8988T (cell line): ENCODE data around the gene INPP5A.

Source experiments
- DNase-seq: peaks from one replicate; pipeline ENCODE4 v3.0.0; 2011

Gene INPP5A

DNA sequence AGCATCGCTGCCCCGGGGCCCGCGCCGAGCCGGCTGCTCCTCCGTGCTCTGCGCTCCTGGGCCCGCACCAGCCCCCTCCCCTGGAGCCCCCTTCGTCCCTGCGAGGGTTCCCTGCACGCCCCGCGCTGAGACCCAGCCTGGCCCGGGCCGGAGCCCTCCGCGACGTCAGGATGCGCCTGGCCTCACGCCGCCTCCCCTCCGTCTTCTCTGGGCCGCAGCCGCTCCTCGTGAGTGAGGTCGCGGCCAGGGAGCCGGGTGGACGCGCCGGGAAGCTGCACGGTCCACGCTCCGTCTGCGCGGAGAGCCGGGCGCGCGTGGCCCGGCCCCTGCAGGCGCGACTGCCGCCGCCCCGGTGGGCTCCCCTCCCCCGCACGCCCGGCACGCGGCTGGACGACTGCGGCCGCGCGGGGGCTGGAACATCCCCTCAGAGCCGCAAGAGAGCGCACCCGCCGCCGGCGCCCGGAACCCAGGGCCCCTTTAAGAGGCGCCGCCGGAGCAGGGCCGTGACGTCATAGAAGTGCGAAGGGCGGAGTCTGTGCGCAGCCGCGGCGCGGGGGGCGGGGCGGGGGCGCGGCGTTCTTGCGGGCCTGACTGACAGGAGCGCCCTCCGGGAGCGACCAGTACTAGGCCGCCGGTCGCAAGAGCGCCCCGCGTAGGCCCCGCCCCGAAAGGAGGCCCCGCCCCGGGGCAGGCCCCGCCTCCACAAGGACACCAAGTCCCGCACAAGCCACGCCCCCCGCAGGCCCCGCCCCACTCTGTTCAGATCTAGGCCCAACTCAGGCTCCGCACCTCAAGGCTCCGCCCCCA lies 507 bp upstream of the INPP5A start:
- no peak for DNase-seq

DNA sequence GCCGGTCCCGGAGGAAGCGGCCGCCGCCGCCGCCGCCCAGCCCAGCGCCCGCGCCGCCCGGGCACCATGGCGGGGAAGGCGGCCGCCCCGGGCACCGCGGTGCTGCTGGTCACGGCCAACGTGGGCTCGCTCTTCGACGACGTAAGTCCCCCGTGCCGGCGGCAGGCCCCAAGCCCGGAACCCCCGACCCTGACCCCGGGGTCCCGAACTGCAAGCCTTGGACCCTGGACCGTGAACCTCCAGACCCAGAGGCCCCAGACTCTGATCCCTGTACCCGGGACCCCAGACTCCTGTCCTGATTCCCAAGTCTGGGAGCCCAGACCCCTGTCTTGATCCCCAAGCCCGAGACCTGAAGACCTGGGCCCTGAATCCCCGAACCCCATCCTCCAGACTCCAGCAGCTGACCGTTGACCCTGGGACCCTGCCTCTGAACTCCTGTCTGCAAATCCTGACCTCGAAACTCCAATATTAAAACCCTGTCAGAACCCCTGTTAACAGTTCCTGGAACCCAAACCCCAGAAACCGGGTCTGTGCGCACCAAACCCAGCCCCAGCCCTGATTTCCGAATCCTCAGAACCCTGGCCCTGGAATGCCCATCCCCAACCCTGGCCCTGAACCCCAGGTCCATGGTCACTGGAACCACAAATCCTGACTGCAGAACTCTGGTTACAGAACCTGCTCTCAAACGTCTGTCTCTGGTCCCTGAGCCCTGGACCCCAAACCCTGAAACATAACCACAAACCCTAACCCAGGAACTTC lies 623 bp downstream of the INPP5A start:
- DNase-seq, result no peak

DNA sequence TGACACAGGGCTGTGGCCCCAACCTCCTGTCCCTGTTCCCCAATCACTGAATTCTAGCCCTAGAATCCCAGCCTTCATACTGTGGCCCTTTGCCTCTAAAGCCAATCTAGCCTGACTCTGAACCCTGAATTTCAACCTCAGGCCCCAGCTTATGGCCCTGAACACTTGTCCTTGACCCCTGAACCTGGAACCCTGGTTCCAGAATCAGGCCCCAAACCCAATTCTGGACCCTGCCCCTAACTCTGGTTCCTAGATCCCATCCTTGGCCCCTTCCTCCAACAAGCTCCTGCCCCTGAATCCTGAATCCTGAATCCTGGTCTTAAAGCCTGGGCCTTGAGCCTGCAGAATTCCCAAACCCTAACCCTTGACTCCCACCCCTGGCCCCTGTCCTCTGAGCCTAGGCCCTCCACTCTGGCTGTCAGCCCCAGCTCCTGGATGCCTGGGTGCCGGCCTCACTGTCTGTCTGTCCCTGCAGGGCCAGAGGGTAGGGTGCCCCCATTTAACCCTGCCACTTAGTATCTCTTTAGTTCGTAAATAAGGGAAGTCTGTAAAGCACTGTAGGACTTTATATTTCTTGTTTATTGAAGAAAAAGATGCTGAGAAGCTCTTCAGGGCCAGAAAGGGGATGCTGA lies 1.3 kb downstream of the INPP5A start:
- no peak for DNase-seq

DNA sequence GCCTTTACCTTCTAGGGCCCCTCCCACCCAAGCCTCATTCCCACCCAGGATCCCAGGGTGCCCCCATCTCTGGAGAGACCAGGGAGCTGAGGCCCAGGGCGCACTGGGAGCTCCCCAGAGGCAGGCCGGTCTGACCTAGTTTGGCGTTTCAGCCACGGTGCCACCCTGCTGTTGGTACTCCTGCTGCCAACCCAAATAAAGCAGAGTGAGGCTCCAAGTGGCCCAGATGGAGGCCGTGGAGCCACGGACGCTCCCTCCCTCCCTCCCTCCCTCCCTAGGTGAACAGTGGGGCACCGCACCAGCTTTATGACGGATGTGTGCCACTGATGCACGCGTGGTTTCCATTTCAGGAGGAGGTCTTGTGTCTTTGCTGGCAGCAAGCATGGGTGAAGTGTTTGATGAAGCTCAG lies 1.8 kb downstream of the INPP5A start:
- DNase-seq, result no peak

DNA sequence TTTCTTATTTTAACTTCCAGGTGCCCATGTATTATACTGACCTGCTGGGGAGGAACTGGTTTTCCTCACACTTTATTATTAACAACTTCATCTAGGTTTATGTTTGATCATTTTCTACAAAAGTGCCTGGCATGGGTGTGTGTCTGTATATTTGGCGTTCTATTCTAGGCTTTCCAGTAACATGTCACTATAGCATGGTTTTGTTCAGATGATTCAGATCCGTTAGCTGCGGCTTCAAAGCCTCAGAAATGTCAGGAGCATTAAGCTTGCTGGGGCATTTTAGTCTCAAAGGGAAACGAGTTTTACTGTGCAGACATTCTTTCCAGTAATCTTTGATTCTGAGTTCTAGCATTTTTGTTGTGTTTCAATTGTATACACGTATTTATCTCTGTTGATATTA lies 2.3 kb downstream of the INPP5A start:
- no peak for DNase-seq

DNA sequence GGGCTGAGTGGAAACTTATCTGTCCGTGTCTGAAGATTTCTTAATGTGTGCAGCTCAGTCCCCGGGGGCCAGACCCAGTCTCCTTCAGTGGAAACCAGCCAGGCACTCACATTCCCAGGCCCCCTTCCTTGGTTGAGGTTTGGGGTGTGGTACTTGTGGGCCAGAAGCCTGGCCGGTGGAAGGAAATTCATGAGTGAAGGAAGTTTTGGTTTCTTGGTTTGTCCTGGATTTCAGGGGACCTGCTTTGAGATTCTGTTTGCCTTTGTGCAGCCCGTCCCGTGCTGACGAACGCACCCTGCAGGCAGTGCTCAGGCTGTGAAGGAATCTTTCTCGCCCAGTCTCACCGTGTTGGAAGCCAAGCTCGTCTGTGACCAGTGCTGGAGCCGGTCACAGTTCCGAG lies 2.9 kb downstream of the INPP5A start:
- DNase-seq, result no peak

DNA sequence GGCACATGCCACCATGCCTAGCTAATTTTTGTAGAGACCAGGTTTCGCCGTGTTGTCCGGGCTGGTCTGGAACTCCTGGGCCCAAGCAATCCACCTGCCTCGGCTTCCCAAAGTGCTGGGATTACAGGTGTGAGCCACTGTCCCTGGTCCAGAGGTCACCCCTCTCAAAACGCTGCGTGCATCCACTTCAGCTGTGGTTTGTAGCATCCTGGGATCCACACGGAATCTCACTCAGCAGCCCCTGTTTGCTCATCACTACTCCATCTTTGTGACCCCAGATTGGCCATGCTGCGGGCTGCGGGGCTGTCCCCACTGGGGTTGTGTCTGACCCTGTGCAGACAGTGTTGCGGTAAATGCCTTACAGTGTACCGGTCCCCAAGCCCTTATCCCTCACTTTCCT lies 3.5 kb downstream of the INPP5A start:
- no peak for DNase-seq

DNA sequence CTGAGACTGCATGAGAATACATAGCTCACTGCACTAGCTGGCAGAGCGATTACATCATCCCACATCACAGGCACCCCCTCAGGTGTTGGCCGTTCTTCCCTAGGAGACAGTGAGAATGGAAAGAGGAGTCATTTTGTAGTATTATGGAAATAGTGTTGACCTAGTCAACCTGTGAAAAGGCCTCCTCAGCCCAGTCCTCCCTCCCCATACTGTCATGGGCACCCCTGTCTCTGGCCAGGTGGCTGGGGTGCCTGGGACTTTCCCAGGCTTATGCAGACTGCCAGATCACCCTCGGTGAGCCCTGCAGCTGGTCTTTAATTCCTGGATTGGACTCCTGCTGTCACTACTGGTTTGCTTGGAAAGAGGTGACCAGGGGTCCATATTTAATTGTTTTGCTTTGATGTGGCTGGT lies 4.0 kb downstream of the INPP5A start:
- DNase-seq, result no peak

DNA sequence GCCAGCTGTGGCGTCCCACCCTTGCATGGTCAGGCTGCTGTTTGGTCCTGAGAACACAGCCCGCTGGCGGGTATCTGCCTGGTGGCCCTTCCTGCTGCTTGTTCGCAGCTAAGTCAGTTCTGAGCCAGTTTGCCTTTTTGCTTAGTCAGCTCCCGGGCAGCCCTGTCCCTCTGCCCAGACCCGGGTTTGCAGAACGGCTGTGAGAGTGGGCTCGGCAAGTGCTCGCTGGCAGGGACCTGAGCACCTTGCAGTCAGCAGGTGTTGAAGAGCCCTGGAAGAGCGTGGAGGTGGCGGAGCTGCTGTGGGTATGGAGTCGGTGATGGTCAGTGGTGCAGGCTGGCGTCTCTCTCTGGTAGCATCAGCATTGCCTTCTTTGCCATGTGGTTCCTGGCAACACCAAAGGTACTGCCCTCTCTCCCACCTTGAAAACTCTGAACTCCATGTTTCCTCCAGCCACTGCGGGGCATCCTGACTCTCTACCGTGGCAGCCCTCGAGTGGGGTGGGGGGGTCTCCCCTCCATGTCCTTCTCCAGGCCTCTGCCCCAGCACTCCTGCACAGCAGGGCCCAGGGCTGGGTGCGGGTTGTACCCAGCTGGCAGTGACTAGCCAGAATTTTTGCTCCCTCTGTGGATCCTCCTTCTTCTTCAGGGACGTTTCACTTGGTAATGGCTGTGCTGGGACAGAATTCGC lies 4.6 kb downstream of the INPP5A start:
- no peak for DNase-seq

DNA sequence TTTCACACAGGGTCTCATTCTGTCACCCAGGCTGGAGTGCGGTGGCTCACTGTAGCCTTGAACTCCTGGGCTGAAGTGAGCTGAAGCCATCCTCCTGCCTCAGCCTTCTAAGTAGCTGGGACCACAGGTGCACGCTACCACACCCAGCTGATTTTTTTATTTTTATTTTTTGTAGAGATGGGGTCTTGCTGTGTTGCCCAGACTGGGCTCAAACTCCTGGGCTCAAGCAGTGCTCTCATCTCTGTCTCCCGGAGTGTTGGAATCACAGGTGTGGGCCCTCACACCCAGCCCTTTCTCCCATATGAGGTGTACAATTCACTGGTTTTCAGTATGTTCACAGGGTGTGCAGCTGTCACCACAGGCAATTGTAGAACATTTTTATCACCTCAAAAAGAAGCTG lies 5.2 kb downstream of the INPP5A start:
- DNase-seq, result no peak

DNA sequence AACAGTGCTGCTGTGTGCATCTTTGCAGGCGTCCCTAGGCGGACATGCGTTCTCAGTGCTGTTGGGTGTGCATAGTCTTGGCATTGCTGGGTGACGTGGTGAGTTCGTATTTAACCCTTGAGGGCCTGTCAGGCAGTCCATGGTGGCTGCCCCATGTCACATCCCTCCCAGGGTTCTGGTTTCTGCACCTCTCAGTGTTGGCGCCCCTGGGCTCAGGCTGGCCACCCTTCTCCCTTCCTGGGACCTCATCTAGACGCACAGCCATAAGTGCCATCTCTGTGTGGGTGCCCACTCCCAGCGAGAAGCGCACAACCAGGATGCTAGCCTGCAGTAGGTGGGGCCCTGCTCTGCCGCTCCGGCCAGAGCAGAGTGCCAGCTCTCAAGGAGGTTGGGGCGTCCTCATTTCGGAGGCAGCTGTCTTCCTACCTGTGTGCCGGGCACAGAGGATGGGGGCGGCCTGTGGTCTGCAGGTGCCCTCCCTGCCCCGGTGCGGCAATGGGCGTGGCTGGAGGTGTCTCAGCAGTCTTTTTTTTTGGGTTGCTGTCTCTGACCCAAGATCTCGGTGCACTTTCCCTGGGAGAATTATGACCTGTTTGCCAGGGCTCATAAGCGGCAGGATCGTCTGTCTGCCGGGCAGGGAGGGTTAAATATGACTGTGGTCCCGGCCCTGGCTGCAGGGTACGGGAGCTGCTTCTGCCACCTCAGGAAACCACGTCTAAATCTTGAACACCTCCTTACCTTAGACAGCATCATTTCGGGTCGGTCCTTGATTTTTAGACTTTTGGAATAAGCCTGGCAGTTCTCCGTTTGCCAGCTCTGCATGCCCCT lies 6.5 kb downstream of the INPP5A start:
- peak; percentile 2 for DNase-seq

DNA sequence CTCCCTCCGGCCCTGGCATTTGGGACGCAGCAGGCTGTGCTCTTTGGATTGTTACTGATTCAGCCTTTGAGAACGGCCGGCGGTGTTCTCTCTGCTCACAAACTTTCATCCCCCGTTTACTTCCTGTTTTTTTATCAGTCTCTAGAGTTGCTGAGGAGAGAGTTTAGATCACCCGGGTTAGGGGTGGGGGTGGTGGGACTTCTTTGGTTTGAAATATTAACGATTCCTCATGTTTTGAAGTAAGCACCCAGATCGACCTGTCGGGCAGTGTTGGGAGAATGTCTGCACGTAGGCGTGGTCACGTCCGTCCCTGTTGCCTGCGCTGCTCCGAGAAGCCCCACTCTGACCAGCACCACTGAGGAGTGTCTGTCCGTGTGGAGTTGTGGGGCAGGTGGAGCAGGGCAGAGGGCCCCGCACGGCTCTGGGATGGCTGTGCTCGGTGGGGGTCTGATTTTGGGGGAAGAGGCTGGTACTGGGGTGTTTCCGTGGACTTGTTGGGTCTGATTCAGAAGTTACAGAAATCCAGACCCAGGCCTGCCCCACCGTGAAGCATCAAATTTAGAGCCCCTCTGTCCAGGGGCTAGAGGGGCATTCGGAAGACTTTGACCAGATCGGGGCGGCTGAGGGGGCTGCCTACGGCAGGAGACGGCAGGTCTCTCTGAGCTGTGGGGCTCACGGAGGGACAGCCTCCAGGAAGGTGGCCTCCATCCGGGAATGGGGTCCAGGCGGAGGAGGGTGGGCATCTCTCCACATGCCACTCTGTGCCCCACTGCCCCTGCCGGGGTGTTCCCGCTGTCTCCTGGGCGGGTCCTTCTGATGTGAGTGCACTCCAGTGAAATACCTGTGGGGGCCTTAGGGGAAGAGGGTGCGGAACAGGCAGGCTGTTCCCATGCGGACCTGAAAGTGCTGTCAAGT lies 7.4 kb downstream of the INPP5A start:
- DNase-seq, result peak; percentile 6

DNA sequence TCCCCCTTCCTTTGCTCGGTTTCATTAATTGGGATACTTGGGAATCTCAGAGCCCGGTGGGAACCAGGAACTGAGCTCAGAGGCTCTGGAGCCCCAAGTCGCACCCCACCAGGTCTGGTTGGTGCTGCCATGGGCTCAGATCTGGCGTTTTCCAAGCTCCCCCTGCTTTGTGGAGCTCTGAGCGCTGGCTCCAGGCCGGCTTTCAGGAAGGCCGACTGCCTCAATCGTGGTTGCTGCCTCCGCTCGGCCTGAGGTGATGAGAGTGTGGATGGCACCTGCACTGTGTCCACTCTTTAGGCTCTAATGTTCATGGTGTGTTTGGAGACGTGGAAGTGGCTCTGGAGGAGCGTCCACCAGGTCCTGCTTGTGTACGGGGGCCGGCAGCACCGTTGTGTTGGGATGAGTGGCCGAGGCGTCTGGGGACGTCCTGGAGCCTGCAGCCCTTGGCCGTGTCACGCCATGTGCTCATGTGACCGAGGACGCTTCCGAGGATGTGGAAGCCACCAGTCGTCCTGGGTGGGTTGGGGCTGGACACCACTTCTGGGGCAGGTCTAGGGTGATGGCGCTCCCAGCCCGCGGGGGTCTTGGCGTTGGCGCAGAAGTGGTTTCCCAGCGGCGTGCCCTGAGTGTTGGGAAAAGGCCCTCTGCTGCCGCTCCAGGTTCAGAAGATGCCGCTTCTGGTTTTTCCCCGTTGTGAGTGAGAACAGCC lies 8.2 kb downstream of the INPP5A start:
- DNase-seq, result peak; percentile 8

DNA sequence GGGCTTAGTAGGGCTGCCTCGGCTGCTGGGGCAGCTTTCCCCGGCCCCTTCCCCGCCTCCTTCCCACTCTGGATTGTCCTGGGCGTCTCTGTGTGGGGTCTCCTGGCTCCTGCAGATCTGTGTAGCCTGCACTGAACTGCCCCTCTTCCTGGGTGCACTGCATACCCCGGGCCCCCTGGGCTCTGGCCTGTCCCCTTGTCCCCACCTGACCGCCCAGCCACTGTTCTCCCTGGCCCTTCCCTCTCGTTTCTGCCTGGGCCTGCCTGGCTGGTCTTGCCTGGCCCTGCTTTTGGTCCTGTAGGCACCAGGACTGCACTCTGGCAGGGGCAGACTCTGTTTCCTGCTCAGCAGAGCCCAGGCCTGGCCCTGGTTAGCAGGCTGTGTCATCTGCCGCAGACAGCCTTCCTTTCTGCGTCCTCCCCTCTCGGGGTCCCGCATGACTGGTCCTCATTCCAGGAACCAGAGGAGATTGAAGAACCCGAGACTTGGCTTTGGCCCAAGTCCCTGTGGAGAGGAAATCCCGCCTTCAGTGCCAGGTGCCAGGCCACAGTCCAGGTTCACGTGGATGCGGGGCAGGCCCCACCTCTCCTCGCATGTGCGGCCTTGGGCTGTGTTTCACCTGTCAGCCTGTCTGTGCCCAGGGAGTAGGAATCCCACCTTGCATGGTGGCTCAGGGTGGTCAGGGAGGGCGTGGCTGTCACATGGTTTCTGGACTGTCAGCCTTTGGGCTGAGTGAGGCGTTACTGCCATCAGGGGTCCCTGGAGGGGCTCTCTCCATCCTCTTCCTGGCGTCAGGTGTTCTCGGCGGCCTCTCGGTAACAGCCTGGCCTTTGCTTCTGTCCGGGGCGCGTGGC lies 9.2 kb downstream of the INPP5A start:
- DNase-seq, result no peak

DNA sequence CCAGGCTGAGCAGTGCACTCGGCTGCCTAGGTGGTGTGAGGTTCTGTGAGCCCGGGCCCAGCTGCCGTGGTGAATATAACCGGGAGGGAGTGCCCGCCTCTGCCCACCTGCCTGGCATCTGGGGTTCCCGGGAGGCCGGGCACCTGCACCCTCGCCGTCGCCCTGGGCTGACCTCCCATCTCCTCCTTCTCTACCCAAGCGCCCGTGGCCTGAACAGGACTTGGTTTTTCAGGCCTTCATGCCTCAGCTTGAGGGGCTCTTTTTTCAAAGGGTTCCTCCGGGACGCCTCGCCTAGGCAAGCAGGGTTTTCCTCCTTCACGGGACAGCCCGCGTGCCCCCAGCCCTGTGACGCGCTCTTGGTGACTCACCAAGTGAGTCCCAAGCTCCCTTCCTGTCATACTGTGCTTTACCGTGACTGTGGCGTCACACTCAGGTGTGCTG lies 9.9 kb downstream of the INPP5A start:
- DNase-seq, result no peak

DNA sequence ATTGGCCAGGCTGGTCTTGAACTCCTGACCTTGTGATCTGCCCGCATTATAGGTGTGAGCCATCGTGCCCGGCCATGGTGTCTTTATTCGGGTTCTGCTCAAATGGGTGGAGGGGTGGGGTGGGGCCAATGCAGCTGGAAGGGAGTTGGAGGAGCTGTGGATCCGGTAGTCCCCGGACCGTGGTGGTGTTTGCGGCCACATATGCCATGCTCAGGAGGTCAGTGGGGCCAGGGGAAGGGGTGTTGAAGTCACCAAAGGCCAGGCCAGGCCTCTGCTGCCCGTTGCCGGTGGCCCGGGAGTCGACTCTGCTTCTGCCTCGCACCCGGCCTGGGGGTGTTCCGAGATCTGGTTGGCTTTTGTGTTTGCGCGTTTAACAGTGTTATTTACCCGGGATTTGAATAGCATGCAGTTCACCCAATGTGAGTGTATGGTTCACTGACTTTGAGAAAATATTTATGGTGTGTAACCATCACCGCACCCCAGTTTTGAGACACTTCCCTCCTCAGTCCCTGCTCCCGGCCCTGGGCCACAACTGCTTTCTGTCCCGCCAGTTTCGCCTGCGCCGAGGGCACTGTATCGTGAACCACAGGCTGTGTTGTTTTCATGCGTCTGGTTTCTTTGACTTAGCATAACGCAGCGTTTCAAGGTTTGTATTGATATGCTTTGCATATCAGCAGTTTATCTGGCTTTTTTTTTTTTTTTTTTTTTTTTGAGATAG lies 10.7 kb downstream of the INPP5A start:
- DNase-seq, result no peak

DNA sequence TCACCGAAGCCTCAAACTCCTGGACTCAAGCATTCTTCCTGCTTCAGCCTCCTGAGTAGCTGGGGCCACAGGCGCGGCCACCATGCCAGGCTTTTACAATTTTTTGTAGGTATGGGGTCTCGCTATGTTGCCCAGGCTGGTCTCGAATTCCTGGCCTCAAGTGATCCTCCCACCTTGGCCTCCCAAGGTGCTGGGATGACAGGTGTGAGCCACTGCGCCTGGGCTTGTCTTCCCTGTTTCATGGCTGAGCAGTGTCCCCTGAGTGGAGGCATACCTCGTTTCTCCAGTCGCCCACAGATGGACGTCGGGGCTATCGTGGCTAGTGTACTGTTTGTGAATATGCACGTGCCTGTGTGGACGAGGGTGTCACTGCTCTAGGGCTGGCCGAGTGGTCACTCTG lies 11.3 kb downstream of the INPP5A start:
- DNase-seq, result no peak

DNA sequence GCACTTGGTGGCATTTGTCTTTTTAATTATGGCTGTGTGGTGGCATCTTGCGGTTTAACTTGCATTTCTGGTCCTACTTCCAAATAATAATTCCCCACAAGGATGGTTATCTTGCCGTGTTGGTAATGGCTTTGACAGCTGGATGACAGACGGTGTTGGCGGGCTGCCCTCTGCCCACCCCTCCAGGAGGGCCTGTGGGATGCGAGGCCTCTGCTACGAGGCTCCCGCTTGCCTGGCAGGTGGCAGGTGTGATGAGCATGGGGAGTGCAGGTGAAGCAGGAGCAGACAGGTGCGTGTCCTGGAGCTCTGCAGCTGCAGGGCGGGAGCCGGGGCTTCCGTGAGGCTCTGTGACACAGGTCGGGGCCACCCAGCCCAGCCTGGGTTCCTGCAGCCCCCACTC lies 11.8 kb downstream of the INPP5A start:
- DNase-seq, result no peak
